NT2/D1 (cell line): Measurements from ENCODE around the gene SOX15.

ENCODE experiments used
- SUZ12 ChIP-seq: IDR thresholded peaks from 2 replicates; pipeline ENCODE4 v1.6.1; 2011; ENCODE audit not compliant: insufficient read length, insufficient read depth; ENCODE audit errors: extremely low read depth
- YY1 ChIP-seq: IDR thresholded peaks from 2 replicates; pipeline ENCODE4 v1.6.1; 2011; ENCODE audit not compliant: insufficient read length, insufficient read depth
- ZNF274 ChIP-seq: IDR thresholded peaks from 2 replicates; pipeline ENCODE4 v1.6.1; 2011; ENCODE audit warnings: mild to moderate bottlenecking, low read depth, low read length

DNA sequence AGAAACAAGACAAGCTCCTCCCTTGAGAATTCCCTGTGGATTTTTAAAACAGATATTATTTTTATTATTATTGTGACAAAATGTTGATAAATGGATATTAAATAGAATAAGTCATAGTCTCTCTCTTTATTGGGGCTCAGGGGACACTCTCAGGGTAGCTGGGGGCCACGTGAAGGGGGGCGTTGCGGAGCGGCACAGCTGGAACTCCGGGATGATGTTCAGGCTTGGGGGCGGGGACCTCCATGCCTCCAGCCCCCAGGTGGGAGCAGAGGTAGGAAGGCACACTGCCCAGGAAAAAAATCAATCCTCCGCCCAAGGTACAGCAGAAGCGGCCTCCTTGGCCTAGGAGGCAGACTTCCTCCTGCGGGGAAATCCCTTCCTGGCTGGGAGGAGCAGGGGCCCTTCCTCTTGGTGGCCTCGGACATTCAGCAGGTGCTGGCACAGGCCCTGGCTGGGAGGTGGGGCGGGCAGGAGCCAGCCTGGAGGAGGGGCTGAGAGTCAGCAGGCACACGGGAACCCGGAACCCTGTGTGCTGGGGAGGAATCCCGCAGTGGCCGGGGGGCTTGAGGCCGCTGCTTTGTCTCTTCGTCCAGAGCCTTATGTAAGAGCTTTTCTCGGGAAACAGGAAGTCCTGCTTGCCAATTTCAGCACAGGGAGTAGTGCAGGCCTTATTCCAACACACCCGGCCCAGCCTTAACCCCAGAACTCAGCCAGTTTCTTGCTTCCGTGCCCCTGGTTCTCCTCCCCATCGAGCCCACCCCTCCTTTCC is 31.9 kb downstream of the SOX15 start:
- TF ChIP-seq ZNF274 (no peak), YY1 (no peak), SUZ12 (no peak)
